NCI-H1694 (cell line): ENCODE data around the gene PAX3.

Source experiments
- DNase-seq: peaks from one replicate; lab custom pipeline; 2025; lab: John Stamatoyannopoulos, UW

The PAX3 gene

DNA sequence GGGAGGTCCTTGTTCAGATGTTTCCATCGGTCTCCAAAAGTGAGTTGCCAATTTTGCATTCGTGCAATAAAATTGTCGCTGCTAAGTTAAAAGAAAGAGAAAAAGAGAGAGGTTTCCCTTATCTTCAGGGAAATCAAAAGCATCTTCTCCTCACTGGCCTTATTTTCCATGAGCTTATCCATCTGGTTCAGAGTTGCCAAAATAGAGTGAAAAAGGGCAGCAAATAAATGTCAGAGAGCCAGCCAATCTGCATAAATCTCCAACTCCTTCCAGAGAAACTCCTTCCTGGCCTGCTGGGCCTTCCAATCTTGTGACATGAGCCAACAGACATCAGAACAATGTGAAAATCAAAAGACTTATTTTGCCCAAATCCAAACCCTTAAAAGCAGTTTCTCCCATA lies 28.4 kb downstream of the PAX3 start:
- no peak for DNase-seq

DNA sequence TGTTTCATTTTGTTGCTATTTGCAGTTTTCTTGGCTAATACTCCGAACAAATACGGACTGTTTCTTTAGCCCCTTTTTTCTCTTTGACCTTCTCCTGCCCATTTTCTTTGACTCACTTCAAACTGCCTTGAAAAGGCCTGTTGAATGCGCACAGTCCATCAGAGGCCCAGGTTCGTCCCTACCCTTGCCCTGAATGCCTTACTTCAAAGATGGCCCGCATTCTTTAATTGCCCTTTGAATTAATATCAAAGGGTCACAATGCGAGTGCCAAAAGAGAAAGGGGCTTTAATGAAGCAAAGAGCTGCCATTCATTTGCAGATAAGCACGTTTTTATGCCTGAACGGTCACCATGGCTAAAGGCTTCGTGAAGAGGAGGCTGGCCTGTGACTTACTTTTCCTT lies 29.7 kb downstream of the PAX3 start:
- DNase-seq: no peak

DNA sequence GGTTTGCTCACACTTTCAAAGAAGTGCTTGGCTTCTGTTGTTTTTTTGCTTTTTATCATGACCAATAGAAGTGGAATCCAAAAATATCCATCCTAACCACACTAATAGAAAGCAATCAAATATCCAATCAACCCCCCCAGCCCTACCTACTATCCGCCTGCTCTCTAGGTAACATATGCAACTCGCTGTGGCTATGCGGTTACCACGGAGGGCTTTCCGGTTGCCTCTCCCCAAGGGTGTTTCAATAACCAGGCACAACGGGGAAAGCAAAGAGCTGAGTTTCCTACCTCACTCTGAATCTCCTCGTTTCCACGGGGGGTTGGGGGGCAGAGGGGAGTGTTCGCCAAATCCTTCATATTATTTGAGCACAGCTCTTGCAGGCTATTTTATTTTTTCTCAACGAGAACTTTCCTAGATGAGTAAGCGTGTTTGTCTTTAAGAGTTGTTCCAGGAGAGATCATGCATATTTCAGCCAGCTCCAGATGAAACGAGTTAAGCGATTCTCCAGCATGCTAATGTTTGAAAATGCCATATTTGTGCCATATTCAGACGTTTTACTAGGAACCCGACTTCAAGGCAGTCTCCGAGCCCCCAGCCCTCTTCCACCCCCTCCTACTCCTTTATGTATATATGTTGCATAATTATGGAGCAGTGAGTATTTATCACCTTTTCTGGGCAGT lies 30.3 kb downstream of the PAX3 start:
- no peak for DNase-seq

DNA sequence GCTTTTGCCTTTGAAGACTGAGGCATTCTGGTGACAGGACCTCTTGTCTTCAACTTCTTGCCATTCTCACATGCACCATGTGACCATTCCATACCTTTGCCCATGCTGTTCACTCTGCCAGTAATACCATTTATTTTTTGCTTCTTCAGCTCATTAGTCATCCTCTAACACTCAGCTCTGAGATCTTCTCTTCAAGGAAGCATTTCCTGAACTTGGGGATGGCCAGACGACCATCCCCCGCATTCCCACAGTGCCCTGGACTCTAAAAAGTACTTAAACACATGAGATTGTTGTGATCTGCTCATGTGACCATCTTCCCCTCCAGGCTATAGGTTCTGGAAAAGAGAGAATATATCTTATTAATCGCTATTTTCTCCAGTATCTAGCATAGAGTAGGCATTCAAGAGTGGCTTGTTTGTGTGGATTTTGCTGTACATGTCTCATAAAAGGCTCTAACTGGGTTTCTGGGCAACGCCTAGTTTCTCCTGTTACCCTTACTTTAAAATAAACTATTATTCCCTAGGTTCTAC lies 33.9 kb downstream of the PAX3 start:
- no peak for DNase-seq

DNA sequence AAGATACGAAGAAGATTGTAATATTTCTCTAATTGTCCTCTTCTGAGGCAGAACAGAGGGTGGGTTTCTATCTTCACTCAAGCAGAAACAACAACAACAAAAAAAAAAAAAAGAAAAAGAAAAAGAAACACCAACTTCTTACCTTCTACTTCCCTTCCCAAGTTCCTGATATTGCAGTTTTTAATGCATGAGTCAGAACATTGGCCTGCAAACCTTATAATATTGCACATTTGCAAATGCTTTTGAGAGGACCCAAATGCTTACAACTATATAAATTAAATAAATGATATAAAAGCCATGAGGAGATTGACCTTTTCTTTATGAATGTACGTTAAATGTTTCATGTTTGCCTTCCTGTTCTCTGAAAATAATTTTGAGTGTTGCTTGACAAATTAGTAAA lies 37.3 kb downstream of the PAX3 start:
- DNase-seq: no peak

DNA sequence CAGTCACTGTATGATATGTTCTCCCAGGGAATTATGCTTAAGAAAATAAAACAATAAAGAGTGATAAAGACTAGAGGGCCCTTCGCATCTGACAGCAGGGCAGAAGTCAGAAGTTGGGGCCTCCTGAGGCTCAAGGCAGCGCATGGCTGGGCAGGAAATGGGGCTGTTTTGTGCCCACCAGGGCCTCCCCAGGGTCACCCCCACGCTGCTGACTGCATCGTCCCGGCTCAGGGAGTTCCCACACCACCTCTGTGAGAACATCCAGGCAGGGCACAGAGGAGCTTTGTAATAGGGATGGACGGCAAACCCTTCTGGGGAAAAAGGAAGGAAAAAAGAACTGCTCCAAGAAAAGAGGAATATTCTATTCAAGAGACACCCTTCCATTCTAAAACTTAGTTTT lies 41.2 kb downstream of the PAX3 start:
- no peak for DNase-seq

DNA sequence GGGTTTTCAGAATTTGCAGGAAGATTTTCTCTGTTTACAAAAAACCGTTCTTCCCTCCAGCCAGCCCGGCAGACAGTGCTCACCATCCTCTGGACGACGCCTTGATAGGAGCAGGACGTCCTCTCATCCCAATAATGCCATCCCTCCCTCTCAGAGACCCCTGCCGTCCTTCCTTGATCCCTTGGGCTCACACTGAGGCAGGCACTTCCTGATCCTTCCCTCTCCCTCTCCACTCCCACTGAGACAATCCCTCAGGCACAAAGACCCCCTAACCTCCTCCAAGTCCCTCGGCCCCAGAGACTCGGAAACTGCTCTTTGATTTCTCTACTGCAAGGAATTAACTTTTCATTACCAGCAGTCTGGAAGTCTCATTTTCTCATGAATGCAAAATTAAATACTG lies 42.5 kb downstream of the PAX3 start:
- DNase-seq: no peak

DNA sequence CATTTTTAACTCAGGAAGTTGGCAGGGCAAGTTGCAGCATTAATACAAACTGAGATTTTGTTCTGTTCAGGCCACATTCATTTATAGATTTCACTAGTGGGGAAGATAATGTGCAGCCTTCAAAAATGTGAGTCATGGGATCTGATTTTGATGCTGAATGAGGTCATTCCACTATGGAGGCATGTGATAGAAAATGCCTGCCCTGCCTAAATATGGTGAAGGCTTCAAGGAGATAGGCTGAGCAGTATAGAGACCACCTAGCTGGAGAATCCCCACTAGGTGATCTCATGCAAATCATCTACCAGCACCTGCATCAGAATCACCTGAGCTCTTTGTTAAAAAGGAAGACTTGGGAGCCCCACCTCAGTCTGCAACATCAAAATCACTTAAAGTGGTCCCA lies 43.7 kb downstream of the PAX3 start:
- DNase-seq: no peak

DNA sequence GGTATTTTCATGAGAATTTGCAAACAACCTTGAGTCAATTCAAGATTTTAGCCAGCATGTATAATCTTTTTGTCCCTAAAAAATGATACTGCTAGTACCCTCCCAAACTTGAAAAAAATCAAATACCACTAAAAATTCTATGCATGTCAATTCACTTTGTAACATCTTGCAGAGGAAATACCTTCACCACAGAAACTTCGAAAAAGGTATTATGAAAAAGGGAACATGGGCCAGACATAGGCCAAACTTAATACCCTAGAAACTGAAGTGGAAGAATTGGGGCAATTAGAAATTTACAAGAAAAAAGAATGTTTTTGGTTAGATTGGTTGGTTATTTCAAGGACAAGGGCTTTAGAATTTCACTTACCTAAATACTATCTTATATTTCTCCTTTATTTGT lies 48.5 kb downstream of the PAX3 start:
- no peak for DNase-seq

DNA sequence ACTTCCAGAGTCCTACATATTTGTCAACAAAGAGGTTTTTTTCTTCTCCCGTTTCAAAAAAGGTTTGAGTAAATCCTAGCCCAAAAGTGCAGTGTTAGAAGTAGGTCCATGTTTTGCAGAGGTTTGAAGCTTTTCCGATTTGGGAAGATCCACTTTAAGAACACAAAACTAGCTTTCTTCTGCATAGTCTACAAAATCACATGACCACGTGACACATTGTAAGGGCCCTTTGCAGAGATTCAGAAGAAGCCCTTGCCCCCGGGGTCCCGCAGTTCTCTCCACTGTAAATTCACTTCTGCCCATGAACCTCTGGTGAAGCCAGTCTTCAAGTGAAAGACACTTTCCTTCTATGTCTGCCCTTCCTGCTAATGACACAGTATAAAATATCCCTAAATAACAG lies 49.4 kb downstream of the PAX3 start:
- no peak for DNase-seq

DNA sequence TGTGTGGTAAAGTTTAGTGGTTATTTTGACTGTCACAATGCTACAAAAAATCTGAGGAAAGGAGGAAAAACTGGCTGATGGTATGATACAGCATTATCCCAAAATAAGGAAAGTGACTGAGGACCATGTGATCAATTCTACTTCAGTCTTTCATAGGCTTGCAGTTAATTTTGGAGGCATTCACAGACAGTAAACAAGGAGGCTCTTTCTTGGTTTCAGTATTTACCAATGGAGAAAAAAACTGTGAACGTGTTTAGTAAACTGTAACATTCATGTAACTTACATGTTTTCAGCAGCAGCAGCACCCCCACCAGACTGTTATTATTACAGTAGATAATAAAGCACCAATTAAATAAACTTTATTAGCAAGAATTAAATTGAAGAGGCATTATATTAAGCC lies 50.0 kb downstream of the PAX3 start:
- DNase-seq: no peak

DNA sequence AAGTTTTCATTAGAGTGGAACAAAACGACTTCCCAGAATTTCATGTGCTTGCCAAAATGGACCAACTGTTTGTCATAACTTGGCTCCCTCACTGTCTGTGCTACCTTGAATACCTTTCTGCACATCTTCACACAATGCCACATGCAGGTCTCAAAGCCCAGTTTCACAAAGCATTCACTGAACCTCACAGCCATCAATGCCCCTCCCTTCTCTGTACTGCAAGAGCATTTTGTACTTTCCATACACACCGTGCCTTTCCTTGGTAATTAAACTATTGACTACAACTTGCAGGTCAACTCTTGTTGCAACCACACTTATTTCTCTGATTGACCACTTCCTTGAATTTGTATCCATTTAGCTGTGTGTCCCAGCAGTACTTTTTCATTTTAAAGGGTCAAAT lies 50.5 kb downstream of the PAX3 start:
- no peak for DNase-seq

DNA sequence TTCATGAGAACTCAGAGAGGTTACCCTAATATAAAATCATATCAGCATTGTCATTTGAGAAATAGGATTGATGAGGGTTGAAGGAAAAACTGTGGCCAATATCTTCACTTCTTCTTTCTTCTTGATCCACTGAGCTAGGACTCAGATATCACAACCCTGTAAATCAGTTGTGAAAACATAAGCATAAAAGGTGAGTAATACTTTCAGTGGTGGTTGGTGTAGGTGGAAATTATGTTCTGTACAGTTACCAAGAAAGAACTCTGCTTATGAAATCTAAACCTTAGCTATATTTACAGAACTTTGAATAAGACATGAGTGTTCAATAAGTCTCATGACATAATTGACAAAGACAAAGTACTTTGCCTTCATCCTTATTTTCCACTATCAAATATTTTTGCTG lies 56.3 kb downstream of the PAX3 start:
- DNase-seq: no peak

DNA sequence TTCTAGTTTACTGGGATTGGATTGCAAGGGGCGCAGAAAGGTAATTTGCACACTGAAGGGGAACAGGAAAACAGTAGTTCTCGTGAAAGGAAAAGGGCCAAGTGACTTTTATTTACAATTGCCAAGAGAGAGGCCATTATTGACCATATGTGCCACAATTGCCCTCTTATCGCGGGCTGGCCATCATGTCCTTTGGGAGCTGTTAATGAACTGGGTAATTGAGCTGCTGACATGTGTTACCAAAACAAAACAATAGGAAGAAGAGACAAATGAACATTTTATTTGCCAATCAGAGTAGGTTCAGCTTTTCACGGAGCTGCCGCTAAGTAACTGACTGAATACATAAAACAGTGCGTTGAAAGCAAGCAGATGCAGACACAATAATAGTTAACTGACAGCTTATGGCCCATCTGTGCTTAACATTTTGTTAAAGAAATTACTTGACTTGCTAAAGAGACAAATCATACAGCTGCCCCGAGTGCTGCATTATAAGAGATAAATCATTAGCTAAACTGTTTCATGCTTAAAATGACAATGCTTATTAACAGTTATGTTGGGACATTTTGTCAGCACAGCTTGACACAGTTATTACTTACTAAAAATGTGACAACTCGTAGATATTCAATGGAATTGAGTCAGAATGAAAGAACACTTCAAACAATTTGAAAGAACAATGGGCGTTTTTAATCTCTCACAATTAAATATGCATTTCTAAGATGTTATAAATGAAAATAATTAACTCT lies 57.5 kb downstream of the PAX3 start:
- peak; percentile 85 for DNase-seq

DNA sequence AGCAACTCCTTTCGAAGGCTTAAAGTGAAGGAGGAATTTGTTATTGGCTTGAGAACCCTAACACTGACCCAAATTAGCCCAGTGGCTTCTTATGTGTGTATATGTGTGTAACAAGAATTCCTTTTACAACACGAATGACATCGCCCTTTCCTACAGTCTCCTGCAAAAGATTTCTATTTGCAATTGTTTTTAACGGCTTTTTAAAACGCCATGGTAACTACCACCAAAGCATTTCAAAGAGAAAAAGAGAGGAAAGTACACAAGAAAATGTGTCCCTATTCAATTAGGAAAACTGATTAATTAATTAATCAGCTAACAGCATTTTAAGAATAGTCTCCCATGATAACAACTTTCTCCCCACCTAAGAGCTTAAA lies 58.1 kb downstream of the PAX3 start:
- no peak for DNase-seq

DNA sequence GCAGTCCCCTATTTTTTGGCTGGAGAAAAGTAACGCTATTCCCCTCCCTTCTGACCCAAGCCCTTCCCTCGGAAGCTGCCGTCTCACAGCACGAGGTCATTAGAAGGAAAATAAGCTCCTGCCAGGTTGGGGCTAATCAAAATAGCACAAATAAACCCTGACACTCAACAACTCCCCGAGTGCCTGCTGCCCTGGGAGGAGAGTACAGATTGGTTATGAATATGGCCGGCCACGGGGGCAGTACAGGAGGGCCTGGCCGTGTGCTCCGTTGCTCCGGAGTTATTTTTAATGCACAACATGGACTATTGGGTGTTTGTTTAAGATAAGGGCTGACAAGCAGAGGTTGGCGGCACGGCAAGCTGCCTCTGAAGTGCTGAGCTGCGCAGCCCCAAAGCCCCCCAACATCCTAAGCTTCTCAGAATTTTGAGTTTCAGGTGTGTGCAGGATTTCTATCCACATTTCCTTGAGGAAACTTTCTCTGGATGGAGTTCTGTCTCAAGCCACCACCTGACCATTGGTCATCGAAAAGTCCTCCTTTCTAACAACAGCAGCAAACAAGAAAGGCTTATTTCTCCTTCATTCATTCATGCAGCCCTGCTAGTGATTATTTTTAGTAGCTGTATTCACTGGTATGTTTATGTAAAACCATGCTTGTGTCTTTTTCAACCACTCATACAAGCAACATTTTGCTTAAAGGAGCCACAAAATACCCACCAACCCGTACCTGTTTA lies 58.7 kb downstream of the PAX3 start:
- no peak for DNase-seq

DNA sequence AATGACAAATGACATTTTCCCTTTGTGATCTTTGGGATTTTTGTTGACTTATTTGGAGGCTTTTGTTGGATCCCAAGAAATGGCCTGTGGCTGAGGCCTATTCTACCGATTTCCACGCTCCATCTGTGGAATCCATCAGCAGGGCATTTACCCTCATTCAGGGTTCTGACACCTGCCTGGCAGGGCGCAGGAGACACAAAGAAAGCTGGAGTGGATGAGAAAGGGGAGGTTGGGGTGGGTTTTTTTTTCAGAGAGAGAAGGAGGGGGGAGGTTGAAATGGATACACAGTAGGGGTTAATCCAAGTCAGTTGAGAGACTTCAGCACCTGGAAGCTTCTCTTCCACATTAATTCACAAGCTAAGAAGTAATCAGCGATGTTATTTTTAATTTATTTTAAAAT lies 59.7 kb downstream of the PAX3 start:
- no peak for DNase-seq

DNA sequence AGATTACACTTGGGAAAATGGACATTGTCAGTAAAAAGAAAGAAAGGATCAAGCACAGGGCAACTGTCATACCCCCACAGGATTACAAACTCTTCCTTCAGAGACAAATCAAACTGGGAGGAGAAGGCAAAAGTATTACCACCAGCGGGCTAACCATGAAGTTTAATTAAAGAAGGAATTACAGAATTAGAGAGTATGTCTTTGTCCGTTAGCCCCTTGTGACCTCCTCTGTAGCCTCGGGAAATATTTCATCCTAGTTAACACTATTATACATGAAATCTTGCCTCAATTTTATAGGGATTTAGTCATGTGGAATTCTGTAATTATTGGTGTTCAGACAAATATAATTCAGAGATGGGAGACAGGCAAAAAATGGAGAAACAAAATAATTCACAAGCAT lies 60.7 kb downstream of the PAX3 start:
- no peak for DNase-seq

DNA sequence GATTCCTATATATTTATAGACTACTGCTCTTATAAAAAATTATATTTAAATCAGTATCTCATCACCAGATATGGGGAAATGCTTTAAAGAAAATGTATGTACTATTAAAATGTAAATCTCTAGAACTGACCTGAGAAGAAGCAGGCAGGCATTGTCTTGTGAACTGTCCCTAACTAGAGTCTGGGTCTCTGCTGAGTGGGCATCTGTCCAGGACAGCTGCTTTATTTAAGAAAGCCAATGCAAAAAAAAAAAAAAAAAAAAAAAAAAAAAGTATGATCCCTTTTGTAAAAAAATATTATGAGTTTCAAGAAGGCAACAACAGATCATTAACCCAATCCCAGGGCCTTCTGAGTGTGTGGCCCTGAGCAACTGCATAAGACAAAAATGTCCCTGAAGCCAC lies 66.0 kb downstream of the PAX3 start:
- DNase-seq: peak; percentile 9

DNA sequence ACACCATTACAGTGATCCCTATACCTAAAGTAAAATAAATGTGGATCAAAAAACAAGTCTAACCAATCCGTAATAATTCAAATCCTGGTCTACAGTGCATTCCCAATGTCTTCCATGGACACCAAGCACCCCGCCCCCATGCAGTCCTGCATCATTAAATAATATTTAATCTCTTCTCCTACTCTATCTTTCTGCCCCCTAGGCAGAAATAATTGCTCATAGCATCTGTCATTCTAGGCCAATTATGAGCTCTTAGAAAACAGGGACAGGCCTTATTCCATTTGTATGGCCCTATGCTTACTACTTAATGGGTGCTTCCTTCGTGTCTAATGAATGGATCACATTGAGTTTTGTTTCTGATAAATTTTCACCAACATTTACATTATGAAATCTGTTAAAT lies 66.4 kb downstream of the PAX3 start:
- DNase-seq: peak; percentile 92

DNA sequence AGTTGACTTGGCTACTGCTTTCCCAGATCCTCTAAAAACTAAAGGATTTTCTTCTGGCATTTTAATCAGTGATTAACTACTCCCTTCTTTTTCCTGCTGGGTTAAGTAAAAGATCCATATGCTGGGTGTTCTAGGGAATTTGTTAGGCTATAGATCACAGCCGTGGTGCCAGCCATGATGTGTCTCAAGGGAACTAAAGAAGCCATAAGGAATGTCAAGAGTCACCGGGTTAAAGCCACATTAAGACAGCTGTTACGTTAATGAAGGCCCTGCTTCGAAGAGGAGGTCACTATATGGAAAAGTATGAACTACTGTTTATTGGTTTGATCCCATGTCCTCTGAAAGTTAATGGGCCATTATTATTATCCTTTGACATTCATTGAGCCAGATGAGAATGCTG lies 70.7 kb downstream of the PAX3 start:
- DNase-seq: no peak

DNA sequence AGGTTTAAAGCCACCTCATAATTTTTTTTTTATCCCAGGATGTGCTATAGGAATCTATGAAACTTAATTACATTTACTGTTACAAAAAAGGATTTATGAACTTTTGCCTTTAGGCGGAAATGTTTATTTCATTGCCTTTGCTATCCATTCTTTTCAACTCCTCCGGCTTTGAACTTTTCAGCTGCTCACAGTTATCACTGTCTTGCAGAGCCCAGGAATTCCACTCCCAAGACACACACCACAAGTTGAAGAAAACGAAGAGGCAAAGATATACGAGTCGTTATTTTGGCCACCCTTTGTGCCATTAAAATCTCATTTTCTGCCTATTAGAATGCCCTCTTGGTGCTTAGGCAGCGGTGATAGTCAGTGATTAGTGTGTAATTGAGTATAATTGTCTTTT lies 80.0 kb downstream of the PAX3 start:
- no peak for DNase-seq

DNA sequence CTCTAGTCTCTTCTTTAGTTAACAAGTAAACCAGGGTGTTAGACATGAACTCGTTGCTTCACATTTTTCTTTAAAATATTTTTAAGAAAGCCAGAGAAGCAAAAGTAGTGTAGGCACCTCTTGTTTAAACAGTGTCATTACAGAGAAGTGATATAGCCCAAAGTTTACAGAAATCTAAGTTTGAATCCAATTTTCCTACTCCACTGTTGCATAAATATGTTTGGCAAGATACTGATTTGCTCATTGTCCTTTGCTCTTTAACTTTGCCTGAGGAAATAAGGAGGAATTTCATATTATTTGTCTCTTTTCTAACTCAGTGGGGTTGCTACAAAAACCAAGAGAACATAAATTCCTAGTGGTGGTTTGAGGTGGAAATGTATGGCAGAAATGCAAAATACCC lies 81.1 kb downstream of the PAX3 start:
- no peak for DNase-seq
